DMS53 treated with DMSO at 0.1 percent for 48 hours (cell line): Measurements from ENCODE around the gene GPN1.
"Not testable (repeated sequence)": the region's sequence is repeated elsewhere in the genome, so short reads cannot be mapped to it uniquely, and the experiment has no call there.

ENCODE experiments used
- DNase-seq: peaks from one replicate; lab custom pipeline; 2025; ENCODE audit not compliant: unreplicated experiment; lab: John Stamatoyannopoulos, UW

The GPN1 gene

DNA sequence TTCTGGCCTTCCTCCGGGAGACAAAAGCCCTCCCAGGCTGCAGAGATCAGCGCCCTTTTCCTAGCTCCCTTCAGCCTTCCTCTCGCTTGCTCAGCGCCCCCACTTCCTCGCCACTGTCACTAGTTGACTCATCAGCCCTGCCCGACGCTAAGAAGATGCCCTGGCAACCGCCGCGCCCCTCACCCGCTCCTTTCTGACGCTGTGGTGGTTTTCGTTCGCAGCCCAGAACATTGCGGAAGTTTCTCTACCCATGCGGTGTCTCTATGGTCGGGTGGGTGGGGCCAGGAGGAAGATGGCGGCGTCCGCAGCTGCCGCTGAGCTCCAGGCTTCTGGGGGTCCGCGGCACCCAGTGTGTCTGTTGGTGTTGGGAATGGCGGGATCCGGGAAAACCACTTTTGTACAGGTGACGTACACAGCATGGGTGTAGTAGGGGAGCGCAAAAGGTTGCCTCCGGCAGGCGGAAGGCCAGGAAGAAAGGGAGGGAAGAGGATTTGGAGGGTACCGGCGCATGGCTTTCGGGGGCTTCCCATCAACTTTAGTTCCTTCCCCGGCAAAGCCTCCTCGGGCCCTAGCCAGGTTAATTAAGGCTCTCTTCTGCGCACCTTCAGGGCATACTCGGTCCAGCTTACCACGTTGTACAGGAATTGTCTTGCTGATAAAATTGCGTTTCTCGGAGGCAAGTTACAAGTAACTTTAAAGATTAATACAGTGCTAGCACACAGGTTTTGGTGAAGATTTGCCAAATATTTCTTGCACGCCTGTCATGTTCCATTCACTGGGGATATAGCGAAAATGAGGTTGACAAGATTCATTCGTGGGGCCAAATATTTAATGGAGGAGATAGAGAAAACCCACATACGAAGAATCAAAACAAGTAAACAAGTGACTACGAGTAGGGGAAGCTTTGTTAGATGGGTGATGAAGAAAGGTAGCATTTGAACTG is at the start of gene GPN1, which contains the start of gene CCDC121:
TSS of gene GPN1 (plus strand) at position 284 of the 943 bp plus-strand sequence. CDS start at position 293, 9 bp downstream.
TSS of gene CCDC121 (minus strand) at position 246 of the 943 bp plus-strand sequence. CDS start 1,213 bp downstream, outside the sequence.
- DNase-seq, result peak; percentile 57

DNA sequence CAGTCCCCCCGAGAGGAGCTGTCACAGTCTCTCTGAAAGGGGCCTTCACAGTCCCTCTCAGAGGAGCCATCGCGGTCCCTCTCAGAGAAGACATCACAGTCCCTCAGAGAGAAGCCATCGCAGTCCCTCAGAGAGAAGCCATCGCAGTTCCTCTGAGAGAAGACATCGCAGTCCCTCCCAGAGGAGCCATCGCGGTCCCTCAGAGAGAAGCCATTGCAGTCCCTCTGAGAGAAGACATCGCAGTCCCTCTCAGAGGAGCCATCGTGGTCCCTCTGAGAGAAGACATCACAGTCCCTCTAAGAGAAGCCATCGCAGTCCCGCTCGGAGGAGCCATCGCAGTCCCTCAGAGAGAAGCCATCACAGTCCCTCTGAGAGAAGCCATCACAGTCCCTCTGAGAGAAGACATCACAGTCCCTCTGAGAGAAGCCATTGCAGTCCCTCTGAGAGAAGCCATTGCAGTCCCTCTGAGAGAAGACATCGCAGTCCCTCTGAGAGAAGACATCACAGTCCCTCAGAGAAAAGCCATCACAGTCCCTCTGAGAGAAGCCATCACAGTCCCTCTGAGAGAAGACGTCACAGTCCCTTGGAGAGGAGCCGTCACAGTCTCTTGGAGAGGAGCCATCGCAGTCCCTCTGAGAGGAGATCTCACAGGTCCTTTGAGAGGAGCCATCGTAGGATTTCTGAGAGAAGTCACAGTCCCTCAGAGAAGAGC is 47.3 kb upstream of the GPN1 start:
- DNase-seq, result no peak

DNA sequence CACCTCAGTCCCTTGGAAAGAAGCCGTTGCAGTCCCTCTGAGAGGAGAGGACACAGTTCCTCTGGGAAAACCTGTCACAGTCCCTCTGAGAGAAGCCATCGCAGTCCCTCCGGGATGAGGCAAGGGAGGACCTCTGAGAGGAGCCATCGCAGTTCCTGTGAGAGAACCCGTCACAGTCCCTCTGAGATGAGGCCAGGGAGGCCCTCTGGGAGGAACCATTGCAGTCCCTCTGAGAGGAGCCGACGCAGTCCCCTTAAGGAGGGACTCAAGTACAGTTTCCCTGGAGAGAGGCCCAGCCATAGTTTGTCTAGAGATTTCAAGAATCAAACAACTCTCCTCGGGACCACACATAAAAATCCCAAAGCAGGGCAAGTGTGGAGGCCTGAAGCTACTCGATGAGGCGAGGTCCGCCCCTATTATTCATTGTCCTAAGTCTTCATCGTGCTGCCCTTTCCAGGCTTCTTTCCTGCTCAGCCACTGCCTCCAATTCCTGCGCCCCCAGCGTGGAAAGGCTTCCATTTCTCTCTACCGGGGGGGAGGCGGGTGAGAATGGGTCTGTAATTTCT is 46.6 kb upstream of the GPN1 start:
- DNase-seq, result no peak

DNA sequence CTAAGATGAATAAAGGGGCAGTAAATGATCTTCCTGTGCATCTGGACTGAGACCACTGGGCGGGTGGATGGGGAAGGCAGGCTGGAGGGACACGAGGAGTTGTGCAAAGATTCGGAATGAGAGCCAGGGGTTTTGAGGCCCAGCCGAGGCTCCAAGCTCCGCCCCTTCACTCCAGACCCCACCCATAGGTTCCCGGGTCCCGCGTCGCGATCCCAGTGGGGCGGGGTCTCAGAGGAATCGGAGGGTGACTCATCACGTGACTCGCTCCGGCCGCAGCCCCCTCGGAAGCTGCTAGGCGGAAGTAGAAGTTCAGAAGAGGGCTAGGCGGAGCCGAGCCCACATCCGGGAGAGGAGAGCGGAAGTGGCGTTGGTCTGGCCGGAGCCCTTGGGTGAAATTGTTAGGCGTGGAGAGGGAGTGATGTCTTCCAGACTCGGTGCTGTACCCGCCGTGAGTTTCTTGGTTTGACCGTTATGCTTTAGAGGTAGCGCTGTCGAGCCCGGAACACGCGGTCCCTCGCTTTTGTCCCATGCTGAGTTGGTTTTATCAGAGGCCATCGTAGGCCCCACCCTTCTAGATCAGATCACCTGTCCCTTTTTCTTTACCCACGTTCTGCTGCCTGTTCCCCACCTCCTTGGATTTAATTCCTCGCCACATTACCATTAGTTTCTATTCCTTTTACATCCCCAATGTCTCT is 46.0 kb upstream of the GPN1 start, which contains the start of gene ZNF512:
TSS of gene ZNF512 (plus strand) at position 348 of the 695 bp plus-strand sequence. CDS start at position 419, 71 bp downstream.
- DNase-seq, result peak; percentile 80

DNA sequence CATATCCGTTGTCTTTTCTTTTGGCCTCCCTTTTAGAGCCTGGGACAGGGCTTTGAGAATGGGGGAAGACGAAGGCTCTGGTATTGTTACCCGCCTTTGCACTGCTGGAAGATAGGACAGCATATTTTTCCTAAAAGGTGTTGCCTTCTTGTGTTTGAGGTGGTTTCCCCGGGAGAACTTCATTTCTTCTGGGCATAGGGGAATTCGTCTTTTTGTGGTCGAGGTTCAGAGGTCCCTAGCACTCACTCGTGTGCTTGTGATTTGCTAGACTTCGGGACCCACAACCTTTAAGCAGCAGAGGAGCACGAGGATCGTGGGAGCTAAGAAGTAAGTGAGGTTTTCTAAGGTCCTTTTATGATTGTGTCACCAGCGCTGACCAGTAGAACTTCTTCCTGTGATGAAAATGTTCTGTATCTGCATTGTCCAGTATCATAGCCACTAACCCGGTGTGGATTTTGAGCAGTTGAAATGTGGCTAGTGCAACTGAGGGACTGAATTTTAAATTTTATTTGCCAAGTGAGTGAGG is 45.4 kb upstream of the GPN1 start:
- DNase-seq, result no peak

DNA sequence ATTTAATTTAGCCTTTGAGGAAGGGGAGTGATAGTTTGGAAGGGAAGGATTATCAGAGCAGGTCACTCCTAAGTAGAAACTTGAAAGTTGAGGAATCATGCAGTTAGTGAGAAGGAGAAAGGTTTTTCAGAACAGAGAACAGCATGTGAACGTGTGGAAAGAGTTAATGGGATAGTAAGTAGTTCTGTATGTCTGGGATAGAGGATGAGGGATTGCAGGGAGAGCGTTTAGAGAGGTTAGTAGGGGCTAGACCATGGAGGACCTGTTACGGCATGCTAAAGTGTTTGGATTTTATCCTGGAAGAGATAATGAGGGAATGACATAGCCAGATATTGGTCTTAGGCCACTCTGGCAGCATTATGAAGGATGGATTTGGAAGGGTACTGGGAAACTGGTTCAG is 44.3 kb upstream of the GPN1 start:
- no peak for DNase-seq

DNA sequence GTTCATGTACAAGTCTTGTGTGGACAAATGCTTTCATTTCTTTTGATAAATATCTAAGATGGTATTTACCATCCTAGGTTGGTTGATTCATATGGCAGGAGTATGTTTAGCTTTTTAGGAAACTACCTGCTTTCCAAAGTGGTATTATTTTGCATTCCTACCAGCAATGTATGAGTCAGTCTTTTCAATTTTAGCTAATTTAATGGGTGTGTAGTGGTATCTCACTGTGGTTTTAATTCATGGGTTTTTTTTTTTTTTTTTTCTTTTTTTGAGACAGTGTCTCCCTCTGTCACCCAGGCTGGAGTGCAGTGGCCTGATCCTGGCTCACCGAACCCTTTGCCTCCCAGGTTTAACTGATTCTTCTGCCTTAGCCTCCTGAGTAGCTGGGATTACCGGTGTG is 41.8 kb upstream of the GPN1 start:
- no peak for DNase-seq

DNA sequence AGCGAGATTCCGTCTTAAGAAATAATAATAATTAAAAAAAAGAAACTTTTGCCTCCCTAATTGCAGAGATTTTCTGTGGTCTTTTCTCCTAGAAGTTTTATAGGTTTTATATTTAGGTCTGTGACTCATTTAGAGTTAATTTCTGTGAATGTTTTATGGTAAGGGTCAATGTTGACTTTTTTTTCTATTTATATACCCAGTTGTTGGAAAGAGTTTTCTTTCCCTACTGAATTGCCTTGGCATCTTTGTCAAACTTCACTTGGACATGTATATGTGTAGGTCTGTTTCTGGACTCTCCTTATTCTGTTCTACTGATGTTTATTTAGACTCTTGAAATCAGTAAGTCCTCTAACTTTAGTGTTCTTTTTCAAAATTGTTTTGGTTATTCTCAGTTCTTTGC is 40.5 kb upstream of the GPN1 start:
- DNase-seq, result no peak

DNA sequence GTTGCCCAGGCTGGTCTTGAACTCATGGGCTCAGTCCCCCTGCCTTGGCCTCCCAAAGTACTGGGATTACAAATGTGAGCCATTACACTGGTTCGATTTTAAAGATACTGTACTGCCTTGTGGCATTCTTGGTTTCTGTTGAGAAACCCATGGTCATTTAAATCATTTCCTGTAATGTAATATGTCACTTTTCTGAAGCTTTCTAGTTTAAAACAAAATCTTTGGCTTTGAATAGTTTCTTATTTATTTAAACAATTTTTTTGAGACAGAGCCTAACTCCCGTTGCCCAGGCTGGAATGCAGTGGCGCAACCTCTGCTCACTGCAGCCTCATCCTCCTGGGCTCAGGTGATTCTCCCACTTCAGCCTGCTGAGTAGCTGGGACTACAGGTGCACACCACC is 37.1 kb upstream of the GPN1 start:
- DNase-seq, result no peak

DNA sequence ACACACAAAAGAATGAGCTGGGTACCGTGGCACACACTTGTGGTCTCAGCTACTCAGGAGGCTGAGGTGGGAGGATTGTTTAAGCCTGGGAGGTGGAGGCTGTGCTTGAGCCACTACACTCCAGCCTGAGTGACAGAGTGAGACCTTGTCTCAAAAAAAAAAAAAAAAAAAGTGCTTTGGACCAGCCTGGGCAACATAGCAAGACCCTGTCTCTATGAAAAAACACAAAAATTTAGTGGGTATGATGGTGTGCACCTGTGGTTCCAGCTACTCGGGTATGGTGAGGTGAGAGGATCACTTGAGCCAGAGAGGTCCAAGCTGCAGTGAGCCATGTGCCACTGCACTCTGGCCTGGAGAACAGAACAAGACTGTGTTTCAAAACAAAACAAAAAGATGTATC is 35.6 kb upstream of the GPN1 start:
- DNase-seq, result no peak

DNA sequence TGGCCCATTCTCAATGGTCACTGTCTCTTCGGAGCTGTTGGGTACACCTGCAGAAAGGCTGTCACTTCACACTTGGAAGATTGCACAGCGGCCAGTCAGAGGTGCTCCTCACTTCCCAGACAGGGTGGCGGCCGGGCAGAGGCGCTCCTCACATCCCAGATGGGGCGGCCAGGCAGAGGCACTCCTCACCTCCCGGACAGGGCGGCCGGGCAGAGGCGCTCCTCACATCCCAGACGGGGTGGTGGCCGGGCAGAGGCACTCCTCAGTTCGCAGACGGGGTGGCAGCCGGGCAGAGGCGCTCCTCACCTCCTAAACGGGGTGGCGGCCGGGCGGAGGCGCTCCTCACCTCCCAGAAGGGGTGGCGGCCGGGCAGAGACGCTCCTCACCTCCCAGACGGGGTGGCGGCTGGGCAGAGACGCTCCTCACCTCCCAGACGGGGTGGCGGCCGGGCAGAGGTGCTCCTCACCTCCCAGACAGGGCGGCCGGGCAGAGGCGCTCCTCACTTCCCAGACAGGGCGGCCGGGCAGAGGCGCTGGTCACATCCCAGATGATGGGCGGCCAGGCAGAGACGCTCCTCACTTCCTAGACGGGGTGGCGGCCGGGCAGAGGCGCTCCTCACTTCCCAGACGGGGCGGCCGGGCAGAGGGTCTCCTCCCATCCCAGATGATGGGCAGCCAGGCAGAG is 34.7 kb upstream of the GPN1 start:
- DNase-seq, result not testable (repeated sequence)

DNA sequence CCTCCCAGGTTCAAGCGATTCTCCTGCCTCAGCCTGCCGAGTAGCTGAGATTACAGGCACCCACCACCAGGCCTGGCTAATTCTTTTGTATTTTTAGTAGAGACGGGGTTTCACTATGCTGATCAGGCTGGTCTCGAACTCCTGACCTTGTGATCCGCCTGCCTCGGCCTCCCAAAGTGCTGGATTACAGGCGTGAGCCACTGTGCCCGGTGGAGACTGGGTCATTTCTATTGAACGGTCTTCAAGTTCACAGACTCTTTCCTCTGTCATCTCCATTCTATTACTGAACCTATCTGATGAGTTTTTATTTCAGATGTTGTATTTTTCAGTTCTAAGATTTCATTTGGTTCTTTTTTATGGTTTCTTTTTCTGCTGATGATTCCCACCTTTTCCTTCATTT is 33.4 kb upstream of the GPN1 start:
- DNase-seq, result not testable (repeated sequence)

DNA sequence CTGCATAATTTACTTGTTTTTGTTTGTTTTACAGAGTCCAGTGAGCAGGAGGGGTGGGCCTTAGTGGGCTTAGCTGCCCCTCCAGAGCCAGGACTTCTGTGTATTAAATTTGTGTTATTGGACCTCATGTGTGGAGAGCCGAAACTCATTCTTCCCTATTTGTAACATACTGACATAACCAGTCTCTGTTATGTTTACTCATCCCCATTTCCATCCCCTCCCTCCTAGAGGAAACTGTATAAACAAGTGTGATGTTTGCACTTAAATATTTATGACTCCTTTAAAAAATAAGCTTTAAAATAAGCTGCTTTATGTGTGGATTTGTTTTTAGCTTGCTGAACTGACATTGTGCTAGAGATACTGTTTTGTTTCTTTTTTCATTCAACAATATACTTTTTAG is 32.2 kb upstream of the GPN1 start:
- no peak for DNase-seq

DNA sequence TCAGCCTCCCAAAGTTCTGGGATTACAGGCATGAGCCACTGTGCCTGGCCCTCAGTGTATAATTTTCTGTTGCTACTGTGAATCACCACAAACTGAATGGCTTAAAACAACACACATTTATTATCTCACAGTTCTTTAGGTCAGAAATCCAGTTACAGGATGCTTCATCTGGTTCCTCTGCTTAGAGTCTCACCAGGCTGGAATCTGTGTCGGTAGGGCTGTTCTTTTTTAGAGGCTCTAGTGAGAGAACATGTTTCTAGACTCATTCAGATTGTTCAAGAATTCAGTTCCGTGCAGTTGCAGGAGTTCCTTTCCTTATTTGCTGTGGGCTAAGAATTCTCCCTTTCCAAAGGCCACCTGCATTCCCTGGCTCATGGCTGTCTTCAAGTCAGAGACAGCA is 22.2 kb upstream of the GPN1 start:
- DNase-seq, result no peak

DNA sequence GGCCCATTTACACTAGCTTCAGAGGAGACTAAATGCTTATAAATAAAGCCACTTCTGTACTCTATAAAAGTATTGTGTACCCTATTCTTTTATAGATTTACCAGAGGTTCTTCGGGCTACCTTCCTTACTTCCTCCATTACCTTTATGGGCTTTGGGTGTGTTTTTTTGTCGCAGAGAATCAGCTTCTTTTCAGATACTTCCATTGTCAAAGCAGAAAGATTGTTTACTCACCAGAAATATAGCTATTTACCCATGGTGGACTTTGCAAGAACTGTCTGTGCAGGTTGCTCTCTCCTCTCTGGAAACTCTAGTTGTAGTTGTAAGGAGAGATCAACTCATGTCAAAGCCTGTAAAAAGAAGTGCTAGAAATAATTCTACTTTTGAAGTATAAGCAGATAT is 14.9 kb upstream of the GPN1 start:
- DNase-seq, result no peak

DNA sequence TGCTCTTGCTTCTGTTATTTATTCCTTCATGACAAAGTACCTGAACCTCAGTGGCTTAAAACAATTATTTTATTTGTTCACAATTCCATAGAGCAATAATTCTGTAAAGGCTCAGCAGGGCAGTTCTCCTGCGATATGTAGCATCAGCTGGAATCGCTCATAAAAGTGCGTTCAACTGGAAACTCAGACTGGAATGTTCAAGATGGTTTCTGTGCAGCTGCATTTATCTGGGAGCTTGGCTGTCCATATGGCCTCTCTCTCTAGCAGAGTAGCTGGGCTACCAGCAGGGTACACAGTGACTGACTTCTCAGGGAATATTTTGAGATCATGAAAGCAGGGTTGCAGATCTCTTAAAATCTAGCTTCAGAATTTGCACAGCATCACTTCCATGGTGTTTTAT is 13.5 kb upstream of the GPN1 start:
- no peak for DNase-seq

DNA sequence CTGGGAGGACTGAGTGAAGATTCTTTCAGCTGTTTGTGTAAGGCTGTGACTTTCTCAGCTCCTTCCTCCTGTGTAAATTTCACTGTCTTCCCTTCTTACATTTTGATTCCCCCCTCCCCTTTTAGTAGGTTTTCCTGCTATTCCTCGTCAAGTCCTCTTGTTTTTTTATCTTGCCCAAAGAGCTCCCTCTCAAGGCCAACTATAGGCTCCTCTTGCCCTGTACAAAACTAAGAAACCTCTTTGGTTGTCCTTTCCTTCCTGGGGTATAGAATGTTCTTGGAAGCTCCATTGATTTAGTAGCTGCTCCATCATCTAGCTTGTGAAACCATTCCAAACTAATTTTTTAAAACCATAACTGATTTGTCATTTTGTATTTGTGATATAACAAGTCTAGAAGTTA is 7.3 kb upstream of the GPN1 start:
- no peak for DNase-seq

DNA sequence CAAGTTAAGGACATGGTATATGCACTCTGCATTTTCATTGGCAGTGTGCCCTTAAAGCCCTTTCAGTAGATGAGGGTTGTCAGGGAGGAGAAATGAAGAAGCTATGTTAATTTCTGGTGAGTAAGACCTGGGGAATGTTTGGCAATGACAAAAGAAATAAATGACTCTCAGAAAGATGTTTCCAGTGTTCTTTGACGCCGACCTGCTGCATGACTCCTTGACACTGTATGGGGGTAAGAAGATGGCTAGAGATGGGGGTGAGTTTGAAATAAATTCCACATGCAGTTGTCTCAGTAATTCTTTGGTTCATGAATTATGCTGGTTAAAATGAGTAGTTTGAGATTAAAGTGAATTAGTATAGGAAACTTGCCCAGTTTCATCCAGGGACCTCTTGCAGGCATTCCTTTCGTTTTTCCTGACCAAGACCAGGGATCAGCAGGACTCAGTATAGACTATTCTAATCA is 5.9 kb upstream of the GPN1 start:
- DNase-seq, result no peak

DNA sequence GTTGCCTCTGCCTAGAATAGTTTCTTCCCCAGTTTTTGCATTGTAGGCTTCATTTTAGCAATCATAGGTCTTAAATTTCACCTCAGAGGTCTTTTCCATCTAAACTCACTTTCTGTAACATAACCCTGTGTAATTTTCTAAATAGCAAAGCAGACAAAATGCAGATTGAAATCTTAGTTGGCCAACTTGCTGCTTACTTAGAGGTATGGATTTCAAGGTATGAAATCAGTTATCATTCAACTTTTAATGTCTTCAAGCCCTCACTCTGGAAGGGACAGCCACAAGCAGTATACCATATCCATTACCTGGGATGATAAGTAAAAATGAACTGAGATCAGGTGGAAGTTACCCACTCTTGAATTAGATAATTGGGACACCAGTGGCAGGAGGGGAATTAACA is 3.9 kb upstream of the GPN1 start:
- no peak for DNase-seq

DNA sequence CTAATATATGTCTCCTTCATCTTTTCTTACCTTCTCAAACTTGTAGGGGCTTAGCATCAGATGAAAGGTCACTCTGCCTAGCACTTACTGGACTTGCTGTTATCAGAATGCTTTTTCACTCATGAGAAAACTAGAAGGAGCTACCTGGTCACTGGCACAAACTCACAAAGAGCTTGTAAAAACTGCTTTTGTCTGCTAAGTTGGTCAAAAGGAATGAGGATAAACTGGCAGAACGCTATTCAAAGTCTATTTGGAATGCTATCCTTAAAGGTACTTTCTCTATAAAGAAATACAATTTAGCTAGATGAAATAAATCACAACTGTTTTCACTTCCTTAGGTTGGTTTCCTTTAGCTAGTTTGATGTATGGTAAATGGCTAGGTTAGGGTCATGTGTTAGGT is 2.5 kb upstream of the GPN1 start:
- DNase-seq, result not testable (repeated sequence)
